Measurements from ENCODE around the gene ABTB2.

DNA sequence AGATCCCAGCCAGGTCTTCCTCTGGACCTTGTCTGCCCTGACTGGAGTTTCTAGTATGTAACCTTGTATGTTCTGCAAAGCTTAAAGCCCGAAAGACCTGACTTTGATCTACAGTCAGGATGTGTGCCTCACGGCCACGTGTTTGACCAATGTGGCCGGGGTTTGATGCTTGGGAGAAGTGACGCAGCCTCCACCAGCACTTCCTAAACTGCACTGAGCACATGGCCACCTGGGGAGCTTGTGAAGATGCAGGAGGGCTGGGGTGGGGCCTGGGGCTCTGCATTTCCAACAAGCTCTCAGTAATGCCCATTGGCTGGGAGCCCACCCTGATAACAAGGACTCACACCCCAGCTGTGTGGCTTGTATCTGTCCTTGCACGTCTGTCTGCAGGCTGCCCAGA, 199.1 kb downstream of the ABTB2 start:
- TF ChIP-seq EZH2 (IDR thresholded peaks at IDR 0.05; ENCODE audit: insufficient read depth, poor library complexity, severe bottlenecking) (no peak), EZH2phosphoT487 (IDR thresholded peaks at IDR 0.05; ENCODE audit: insufficient read depth, low read depth) (no peak)

Data from GM23248 (cell line).